Astrocyte (in vitro differentiated cells and primary cell): ENCODE data around the gene BAG5. TPM values are rescaled to one million over a fixed set of nuclear protein-coding genes. Genes with fewer than 3 reads are reported as not detected.
A peak's percentile ranks its signal among the peaks of the same experiment; 100 is the strongest.

Experiments
- DNase-seq: peaks from one replicate; pipeline ENCODE4 v3.0.0-alpha.2; 2010; ENCODE audit warnings: low read depth
- FAIRE-seq: peaks from 2 replicates; lab custom pipeline; 2011; peaks lifted over from hg19 to GRCh38; lab: Jason Lieb, UNC
- H2AFZ ChIP-seq: 2 replicates; pipeline ENCODE4 v1.6.0; 2012; ENCODE audit warnings: low read depth, low read length, inconsistent platforms
- H3K27ac ChIP-seq: 2 replicates; pipeline ENCODE4 v1.5.1; 2011; ENCODE audit warnings: low read depth, low read length, inconsistent platforms
- H3K27me3 ChIP-seq: 2 replicates; pipeline ENCODE4 v1.6.0; 2011; ENCODE audit warnings: low read length, inconsistent platforms; ENCODE audit not compliant: insufficient read depth
- H3K36me3 ChIP-seq: 2 replicates; pipeline ENCODE4 v1.5.1; 2011; ENCODE audit warnings: low read length, inconsistent platforms; ENCODE audit not compliant: insufficient read depth
- H3K4me1 ChIP-seq: 2 replicates; pipeline ENCODE4 v1.5.1; 2011; ENCODE audit warnings: low read length, inconsistent platforms; ENCODE audit not compliant: insufficient read depth
- H3K4me2 ChIP-seq: 2 replicates; pipeline ENCODE4 v1.6.0; 2012; ENCODE audit warnings: low read length, inconsistent platforms
- H3K4me3 ChIP-seq: 2 replicates; pipeline ENCODE4 v1.5.1; 2011; ENCODE audit warnings: low read depth, mild to moderate bottlenecking, low read length, inconsistent platforms; ENCODE audit not compliant: insufficient read depth
- H3K79me2 ChIP-seq: 2 replicates; pipeline ENCODE4 v1.6.0; 2012; ENCODE audit warnings: mild to moderate bottlenecking, low read length, inconsistent platforms; ENCODE audit not compliant: insufficient read depth
- H3K9ac ChIP-seq: 2 replicates; pipeline ENCODE4 v1.6.0; 2012; ENCODE audit warnings: mild to moderate bottlenecking, low read length, inconsistent platforms
- H3K9me3 ChIP-seq: 2 replicates; pipeline ENCODE4 v1.5.1; 2012; ENCODE audit warnings: low read depth, mild to moderate bottlenecking, low read length, inconsistent platforms; ENCODE audit not compliant: insufficient read depth
- H4K20me1 ChIP-seq: 2 replicates; pipeline ENCODE4 v1.6.0; 2012; ENCODE audit warnings: low read length, inconsistent platforms; ENCODE audit not compliant: insufficient read depth
- H3K27ac Mint-ChIP-seq: one replicate; pipeline ENCODE4 v1.8.0; 2021; ENCODE audit warnings: mild to moderate bottlenecking, mixed read lengths; ENCODE audit not compliant: unreplicated experiment
- H3K27me3 Mint-ChIP-seq: one replicate; pipeline ENCODE4 v1.8.0; 2021; ENCODE audit warnings: low read depth, mixed read lengths; ENCODE audit not compliant: unreplicated experiment
- H3K36me3 Mint-ChIP-seq: one replicate; pipeline ENCODE4 v1.8.0; 2021; ENCODE audit warnings: low read depth, mixed read lengths; ENCODE audit not compliant: unreplicated experiment
- H3K4me1 Mint-ChIP-seq: one replicate; pipeline ENCODE4 v1.8.0; 2021; ENCODE audit warnings: low read depth, mixed read lengths; ENCODE audit not compliant: unreplicated experiment
- H3K4me3 Mint-ChIP-seq: one replicate; pipeline ENCODE4 v1.8.0; 2021; ENCODE audit warnings: mild to moderate bottlenecking, moderate library complexity, mixed read lengths; ENCODE audit not compliant: unreplicated experiment
- H3K9me3 Mint-ChIP-seq: one replicate; pipeline ENCODE4 v1.8.0; 2021; ENCODE audit warnings: mild to moderate bottlenecking, mixed read lengths; ENCODE audit not compliant: unreplicated experiment
- EZH2 ChIP-seq: IDR thresholded peaks from 2 replicates; pipeline ENCODE4 v1.6.1; 2012; ENCODE audit warnings: mild to moderate bottlenecking, low read length, inconsistent platforms; ENCODE audit not compliant: insufficient read depth
- total RNA-seq: library from RNA; stranded (reverse); gene quantifications from 2 replicates; pipeline ENCODE4 v1.2.1, GENCODE V29; 2021
- TF ChIP-seq, protein P1 (sequence below): IDR thresholded peaks from 2 replicates; pipeline ENCODE4 v1.5.1; 2011; ENCODE audit warnings: low read depth, mild to moderate bottlenecking, inconsistent platforms, low read length, moderate library complexity; ENCODE audit not compliant: insufficient read depth

Gene BAG5
- total RNA-seq, 1 donor from 2014 or later, result 35.2 TPM

DNA sequence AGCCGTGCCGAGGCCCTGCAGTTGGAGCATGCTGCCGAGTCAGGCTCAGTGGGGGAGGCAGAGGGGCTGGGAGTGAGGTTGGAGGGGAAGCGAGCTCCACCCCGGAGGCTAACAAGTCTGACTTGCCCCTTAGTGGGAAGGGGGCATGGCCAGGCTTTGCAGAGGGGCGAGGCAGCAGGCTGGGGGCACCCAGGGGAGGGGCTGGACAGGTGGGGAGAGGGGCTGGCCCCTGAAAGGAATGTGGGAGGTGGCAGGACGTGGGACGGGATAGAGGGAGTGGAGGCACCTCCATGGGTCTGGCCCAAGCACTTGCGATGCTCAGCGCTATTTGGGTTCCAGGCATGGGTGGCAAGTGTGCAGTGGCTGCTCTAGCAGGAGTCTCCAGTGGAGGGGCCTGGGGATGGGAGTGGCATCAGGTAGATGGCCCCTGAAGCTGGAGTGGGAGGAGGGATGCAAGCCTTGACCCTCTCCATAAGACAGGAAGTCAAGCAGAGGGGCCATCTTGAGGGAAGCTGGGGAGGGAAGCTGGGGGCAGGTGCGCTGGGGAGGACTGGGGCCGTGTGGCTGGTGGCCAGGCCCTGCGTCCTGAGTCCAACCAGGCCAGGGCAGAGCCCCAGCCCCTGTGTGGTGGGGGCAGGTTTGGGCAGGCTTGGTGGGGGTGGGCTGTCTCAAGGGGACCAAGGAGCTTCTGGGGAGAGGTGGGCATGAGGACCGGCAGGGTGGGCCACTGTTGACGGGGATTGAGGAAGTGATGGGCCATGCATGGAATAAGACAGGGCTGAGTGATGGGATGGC lies 30.8 kb downstream of the BAG5 start:
- Histone ChIP-seq H3K36me3 (no peaks in the 10 kb centered on the region), H3K4me1 (peaks cover 20% of the 10 kb centered on the region), H3K9me3 (no peaks in the 10 kb centered on the region), H3K27ac (no peak overlapping the region), H2AFZ (no peak overlapping the region), H3K27me3 (no peaks in the 10 kb centered on the region), H3K4me2 (no peak overlapping the region), H3K9ac (no peak overlapping the region), H3K79me2 (peaks cover 37% of the 10 kb centered on the region), H4K20me1 (peaks cover 47% of the 10 kb centered on the region), H3K4me3 (no peak overlapping the region)
- no peak for DNase-seq
- peaks cover 16% of the 10 kb centered on the region for H3K4me1 Mint-ChIP-seq
- H3K9me3 Mint-ChIP-seq, result no peaks in the 10 kb centered on the region
- H3K27ac Mint-ChIP-seq, result no peak overlapping the region
- no peak for TF ChIP-seq EZH2
- TF ChIP-seq, protein P1, sequence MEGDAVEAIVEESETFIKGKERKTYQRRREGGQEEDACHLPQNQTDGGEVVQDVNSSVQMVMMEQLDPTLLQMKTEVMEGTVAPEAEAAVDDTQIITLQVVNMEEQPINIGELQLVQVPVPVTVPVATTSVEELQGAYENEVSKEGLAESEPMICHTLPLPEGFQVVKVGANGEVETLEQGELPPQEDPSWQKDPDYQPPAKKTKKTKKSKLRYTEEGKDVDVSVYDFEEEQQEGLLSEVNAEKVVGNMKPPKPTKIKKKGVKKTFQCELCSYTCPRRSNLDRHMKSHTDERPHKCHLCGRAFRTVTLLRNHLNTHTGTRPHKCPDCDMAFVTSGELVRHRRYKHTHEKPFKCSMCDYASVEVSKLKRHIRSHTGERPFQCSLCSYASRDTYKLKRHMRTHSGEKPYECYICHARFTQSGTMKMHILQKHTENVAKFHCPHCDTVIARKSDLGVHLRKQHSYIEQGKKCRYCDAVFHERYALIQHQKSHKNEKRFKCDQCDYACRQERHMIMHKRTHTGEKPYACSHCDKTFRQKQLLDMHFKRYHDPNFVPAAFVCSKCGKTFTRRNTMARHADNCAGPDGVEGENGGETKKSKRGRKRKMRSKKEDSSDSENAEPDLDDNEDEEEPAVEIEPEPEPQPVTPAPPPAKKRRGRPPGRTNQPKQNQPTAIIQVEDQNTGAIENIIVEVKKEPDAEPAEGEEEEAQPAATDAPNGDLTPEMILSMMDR, result no peak
- no peak overlapping the region for H3K4me3 Mint-ChIP-seq
- peaks cover 6% of the 10 kb centered on the region for H3K36me3 Mint-ChIP-seq
- H3K27me3 Mint-ChIP-seq, result no peaks in the 10 kb centered on the region
- FAIRE-seq, result no peak

DNA sequence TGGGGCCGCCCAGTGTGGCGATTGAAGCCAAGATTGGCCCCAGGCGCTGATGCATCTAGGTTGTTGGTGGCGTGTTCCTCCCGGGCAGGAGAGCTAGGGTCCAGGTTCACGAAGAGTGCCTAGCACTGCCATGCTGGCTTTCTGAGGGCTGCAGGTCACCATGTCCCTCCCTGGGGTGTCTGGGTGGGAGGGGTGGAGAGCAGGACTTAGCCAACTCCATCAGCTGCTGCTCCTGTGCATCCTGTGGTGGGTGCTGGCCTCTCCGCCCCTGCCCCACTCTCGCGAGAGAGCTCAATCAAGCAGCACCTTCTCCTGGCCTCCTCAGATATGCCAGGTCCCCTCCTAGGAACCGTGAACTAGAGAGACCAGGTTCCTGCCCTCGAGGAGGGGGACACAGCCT lies 31.6 kb downstream of the BAG5 start:
- no peak for DNase-seq
- Mint-ChIP-seq H3K4me1 (peaks cover 16% of the 10 kb centered on the region), H3K27me3 (no peaks in the 10 kb centered on the region), H3K27ac (no peak overlapping the region), H3K36me3 (peaks cover 6% of the 10 kb centered on the region), H3K4me3 (no peak overlapping the region), H3K9me3 (no peaks in the 10 kb centered on the region)
- Histone ChIP-seq H3K27me3 (no peaks in the 10 kb centered on the region), H2AFZ (no peak overlapping the region), H3K9ac (no peak overlapping the region), H3K27ac (no peak overlapping the region), H3K79me2 (peaks cover 37% of the 10 kb centered on the region), H3K4me2 (no peak overlapping the region), H3K9me3 (no peaks in the 10 kb centered on the region), H4K20me1 (peaks cover 41% of the 10 kb centered on the region), H3K4me1 (peaks cover 20% of the 10 kb centered on the region), H3K4me3 (no peak overlapping the region), H3K36me3 (no peaks in the 10 kb centered on the region)
- TF ChIP-seq, protein P1, result no peak
- no peak for TF ChIP-seq EZH2
- FAIRE-seq, result no peak

DNA sequence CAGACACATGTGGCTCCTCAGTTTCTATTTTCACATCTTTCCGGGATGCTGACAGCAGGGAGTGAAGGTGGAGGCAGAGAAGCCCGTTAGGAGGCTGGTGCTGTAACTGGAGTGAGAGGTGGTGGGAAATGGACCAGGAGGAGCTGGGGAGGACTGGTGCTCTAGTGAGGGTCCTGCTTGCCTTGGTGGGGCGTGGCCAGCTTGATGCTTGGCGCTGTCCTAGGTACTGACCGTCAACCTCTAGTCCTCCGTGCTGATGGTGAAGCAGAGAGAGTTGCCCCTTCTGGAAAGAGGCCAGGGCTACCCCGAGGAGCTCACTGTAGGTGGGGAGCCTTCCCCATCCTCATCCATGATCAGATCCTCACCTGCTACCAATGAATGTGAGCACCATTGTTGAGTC lies 32.1 kb downstream of the BAG5 start:
- TF ChIP-seq EZH2, result no peak
- TF ChIP-seq, protein P1, result no peak
- Histone ChIP-seq H3K27me3 (no peaks in the 10 kb centered on the region), H3K27ac (no peak overlapping the region), H2AFZ (no peak overlapping the region), H3K9me3 (no peaks in the 10 kb centered on the region), H3K9ac (no peak overlapping the region), H3K4me1 (peaks cover 20% of the 10 kb centered on the region), H3K79me2 (peaks cover 37% of the 10 kb centered on the region), H3K4me2 (peak overlapping the region; percentile 89), H3K4me3 (no peak overlapping the region), H4K20me1 (peaks cover 37% of the 10 kb centered on the region), H3K36me3 (no peaks in the 10 kb centered on the region)
- Mint-ChIP-seq H3K4me3 (peak overlapping the region; percentile 96), H3K27ac (peak overlapping the region; percentile 69), H3K27me3 (no peaks in the 10 kb centered on the region), H3K9me3 (no peaks in the 10 kb centered on the region), H3K36me3 (peaks cover 6% of the 10 kb centered on the region), H3K4me1 (peaks cover 16% of the 10 kb centered on the region)
- FAIRE-seq (no peak), DNase-seq (no peak)
